Hepatocyte (in vitro differentiated cells): ENCODE measurements around the gene CRMP1.

Source experiments
- CTCF ChIP-seq: fragments of 200-600 bp; sonication (generic); IDR thresholded peaks from 2 replicates; pipeline ENCODE4 v1.5.1; 2016; ENCODE audit warnings: antibody characterized with exemption, mild to moderate bottlenecking; ENCODE audit not compliant: poor library complexity
- EZH2 ChIP-seq: fragments of 200-600 bp; sonication (generic); IDR thresholded peaks from 2 replicates; pipeline ENCODE4 v1.6.1; 2016; ENCODE audit warnings: antibody characterized with exemption, mild to moderate bottlenecking, borderline replicate concordance
- EZH2phosphoT487 ChIP-seq: fragments of 200-600 bp; sonication (generic); IDR thresholded peaks from one replicate; pipeline ENCODE4 v1.6.1; 2018; ENCODE audit warnings: antibody characterized with exemption, mild to moderate bottlenecking, low read depth, moderate library complexity; ENCODE audit not compliant: unreplicated experiment, severe bottlenecking

GRCh38 chr4:5804656-5805055 lies 88.2 kb downstream of the CRMP1 start:
- TF ChIP-seq CTCF (no peak), EZH2 (no peak), EZH2phosphoT487 (no peak)
